GM12878 (cell line): ENCODE data around the gene TOM1L2. TPM values are rescaled to one million over a fixed set of nuclear protein-coding genes. Genes with fewer than 3 reads are reported as not detected.

Experiments
- ATAC-seq: fragments of 200-7000 bp; cut with Tn5 transposase; 3 replicates; pipeline ENCODE4 v1.9.1; 2020; ENCODE audit warnings: mild to moderate bottlenecking, moderate library complexity
- BruUV-seq: library from RNA; stranded (reverse); fragments of 400-500 nt; replicated peaks from 2 replicates; lab custom pipeline; 2021; lab: Mats Ljungman, UMichigan
- CTCF ChIA-PET: fragments of 300-600 bp; sonication (Branson Sonifier 250); formaldehyde crosslinking; extraction: SDS; loops from one replicate; lab custom pipeline; 2021; ENCODE audit warnings: inconsistent platforms; lab: Yijun Ruan, JAX
- POLR2A ChIA-PET: fragments of 350-600 bp; formaldehyde crosslinking; extraction: SDS; loops from one replicate; lab custom pipeline; 2021; ENCODE audit warnings: inconsistent platforms; lab: Charles Lee
- RAD21 ChIA-PET: fragments of 300-600 bp; sonication (Branson Sonifier 250); formaldehyde crosslinking; loops from one replicate; lab custom pipeline; 2023; ENCODE audit warnings: antibody characterized with exemption; ENCODE audit not compliant: unreplicated experiment; lab: Charles Lee
- SMC1A ChIA-PET: fragments of 300-600 bp; sonication (Branson Sonifier 250); formaldehyde crosslinking; loops from one replicate; lab custom pipeline; 2023; ENCODE audit not compliant: unreplicated experiment, uncharacterized antibody; lab: Charles Lee
- DNase-seq: peaks from one replicate; pipeline ENCODE4 v3.0.0-alpha.2; 2011; ENCODE audit warnings: low read depth, low spot score
- FAIRE-seq: peaks from 3 replicates; lab custom pipeline; 2011; peaks lifted over from hg19 to GRCh38; lab: Jason Lieb, UNC
- H2AFZ ChIP-seq: 2 replicates; pipeline ENCODE4 v1.6.0; 2011; ENCODE audit warnings: low read depth, low read length, control low read depth; ENCODE audit not compliant: control insufficient read depth
- H3K27ac ChIP-seq: 2 replicates; pipeline ENCODE4 v1.5.1; 2011; ENCODE audit warnings: control low read depth; ENCODE audit not compliant: control insufficient read depth, insufficient read depth
- H3K27me3 ChIP-seq, 2 experiments: replicated peaks in 1 of 2; 2 replicates each; pipeline versions ENCODE4 v1.6.0 to v1.6.1; 2011; ENCODE audit warnings: low read length in 1 of 2; ENCODE audit not compliant: control insufficient read depth in 2 of 2, insufficient read depth in 2 of 2
- H3K36me3 ChIP-seq, 2 experiments: 2 replicates each; pipeline ENCODE4 v1.5.1; 2011; ENCODE audit warnings: low read length in 1 of 2; ENCODE audit not compliant: control insufficient read depth in 2 of 2, insufficient read depth in 2 of 2
- H3K4me1 ChIP-seq: 2 replicates; pipeline ENCODE4 v1.6.1; 2011; ENCODE audit warnings: mild to moderate bottlenecking, low read length, moderate library complexity, mixed read lengths; ENCODE audit not compliant: control insufficient read depth, insufficient read depth
- H3K4me2 ChIP-seq: 2 replicates; pipeline ENCODE4 v1.6.0; 2011; ENCODE audit warnings: control low read depth; ENCODE audit not compliant: control insufficient read depth, insufficient read depth
- H3K4me3 ChIP-seq: fragments of 200-600 bp; sonication (generic); 2 replicates; pipeline ENCODE4 v1.5.1; 2016
- H3K79me2 ChIP-seq: 2 replicates; pipeline ENCODE4 v1.6.0; 2011; ENCODE audit warnings: low read length; ENCODE audit not compliant: control insufficient read depth, insufficient read depth
- H3K9ac ChIP-seq: 2 replicates; pipeline ENCODE4 v1.8.0; 2011; ENCODE audit warnings: low read length, control low read depth, mixed read lengths; ENCODE audit not compliant: control insufficient read depth, insufficient read depth
- H3K9me3 ChIP-seq: replicated peaks from 3 replicates; pipeline ENCODE4 v1.5.1; 2011; ENCODE audit warnings: mild to moderate bottlenecking, low read length; ENCODE audit not compliant: control insufficient read depth, insufficient read depth
- H4K20me1 ChIP-seq: 2 replicates; pipeline ENCODE4 v1.6.0; 2011; ENCODE audit not compliant: control insufficient read depth, insufficient read depth
- ASH2L ChIP-seq: fragments of 300-600, 200-600 bp; sonication (generic); IDR thresholded peaks from 2 replicates; pipeline ENCODE4 v1.6.1; 2017; ENCODE audit warnings: low read depth, mild to moderate bottlenecking, borderline replicate concordance
- BCL11A ChIP-seq: IDR thresholded peaks from 2 replicates; pipeline ENCODE4 v1.6.1; 2011; ENCODE audit warnings: low read depth, low read length
- CBFB ChIP-seq: IDR thresholded peaks from 2 replicates; pipeline ENCODE4 v1.6.1; 2016; ENCODE audit warnings: antibody characterized with exemption, low read depth
- CBX3 ChIP-seq: fragments of 200-600 bp; sonication (generic); IDR thresholded peaks from 2 replicates; pipeline ENCODE4 v1.6.1; 2016; ENCODE audit warnings: low read depth, borderline replicate concordance
- FOXM1 ChIP-seq: IDR thresholded peaks from 2 replicates; pipeline ENCODE4 v1.6.1; 2012; ENCODE audit warnings: low read depth, mild to moderate bottlenecking, inconsistent platforms, low read length, moderate library complexity
- IRF4 ChIP-seq: IDR thresholded peaks from 2 replicates; pipeline ENCODE4 v1.6.1; 2011; ENCODE audit warnings: low read depth, low read length
- MYB ChIP-seq: fragments of 150-350 bp; IDR thresholded peaks from 2 replicates; pipeline ENCODE4 v1.6.1; 2014; ENCODE audit warnings: mild to moderate bottlenecking, low read depth, low read length, borderline replicate concordance
- MYC ChIP-seq: IDR thresholded peaks from 2 replicates; pipeline ENCODE4 v1.6.1; 2011; ENCODE audit warnings: mild to moderate bottlenecking, low read length, moderate library complexity, inconsistent platforms; ENCODE audit not compliant: insufficient read depth, insufficient replicate concordance, insufficient read length, severe bottlenecking
- RUNX3 ChIP-seq: IDR thresholded peaks from 2 replicates; pipeline ENCODE4 v1.6.1; 2012; ENCODE audit warnings: low read length, inconsistent platforms
- SREBF1 ChIP-seq: IDR thresholded peaks from 2 replicates; pipeline ENCODE4 v1.6.1; 2012; ENCODE audit warnings: mild to moderate bottlenecking, low read length
- SRF ChIP-seq, 2 experiments: IDR thresholded peaks; 2 replicates each; pipeline ENCODE4 v1.6.1; 2011; ENCODE audit warnings: low read depth in 2 of 2, low read length in 2 of 2, mild to moderate bottlenecking in 1 of 2, moderate library complexity in 1 of 2
- SUPT20H ChIP-seq: IDR thresholded peaks from 2 replicates; pipeline ENCODE4 v1.6.1; 2011; ENCODE audit warnings: low read depth, mild to moderate bottlenecking, low read length, moderate library complexity, borderline replicate concordance; ENCODE audit not compliant: control insufficient read depth
- TARDBP ChIP-seq: IDR thresholded peaks from 2 replicates; pipeline ENCODE4 v1.6.1; 2016; ENCODE audit warnings: borderline replicate concordance
- YY1 ChIP-seq: IDR thresholded peaks from 2 replicates; pipeline ENCODE4 v1.6.1; 2011; ENCODE audit warnings: low read depth, mild to moderate bottlenecking, low read length
- ZNF24 ChIP-seq: fragments of 450-650 bp; IDR thresholded peaks from 2 replicates; pipeline ENCODE4 v1.6.1; 2017; ENCODE audit warnings: antibody characterized with exemption, mild to moderate bottlenecking
- WGBS: methylation state at CpG from one replicate; pipeline ENCODE4 v1.1.6; 2016; ENCODE audit warnings: low lambda C conversion rate; ENCODE audit not compliant: insufficient replicate concordance, insufficient coverage; ENCODE audit errors: missing lambda C conversion rate; 5-methylcytosine and 5-hydroxymethylcytosine counted together
- in situ Hi-C: fragments of 300-500 bp; cut with MboI; formaldehyde crosslinking; loops from 9 replicates; pipeline ENCODE4 v1.14.3; 2018; ENCODE audit warnings: mixed read lengths
- intact Hi-C: fragments of 100-400 bp; cut with micrococcal nuclease; formaldehyde crosslinking; loops from one replicate; pipeline ENCODE4 v1.14.2; 2022; ENCODE audit not compliant: unreplicated experiment
- polyA plus RNA-seq, 11 experiments: library from polyadenylated mRNA; depleted of rRNA in 4 of 11; unstranded in 6 of 11; stranded (reverse) in 5 of 11; fragments of >200 nt; fragmentation: Nextera tagmentation in 4 of 11; fragmentation: Illumina TruSeq in 1 of 11; extraction: Ambion mirVana in 4 of 11; extraction: Trizol in 1 of 11; gene quantifications; 1 replicate in 1 of 11; 2 replicates in 10 of 11; pipeline versions ENCODE4 v1.2.1 to v1.2.3, GENCODE V29; 2011 to 2016; ENCODE audit warnings: inconsistent platforms in 2 of 11, missing spikeins in 2 of 11, low read depth in 1 of 11
- total RNA-seq, 4 experiments: library from RNA; depleted of rRNA in 3 of 4; stranded (reverse); fragments of >200 nt in 3 of 4; fragmentation: Illumina TruSeq in 1 of 4; extraction: Trizol in 1 of 4; gene quantifications; 2 replicates each; pipeline versions ENCODE4 v1.2.1 to v1.2.3, GENCODE V29; 2013 to 2021
- TF ChIP-seq, protein P1 (sequence below): IDR thresholded peaks from 2 replicates; pipeline ENCODE4 v1.6.1; 2011; ENCODE audit warnings: borderline replicate concordance, low read depth, mild to moderate bottlenecking, moderate library complexity, low read length; ENCODE audit not compliant: insufficient read depth, poor library complexity, severe bottlenecking
- TF ChIP-seq, protein P2 (sequence below): fragments of 450-650 bp; IDR thresholded peaks from 2 replicates; pipeline ENCODE4 v1.6.1; 2017; ENCODE audit warnings: low read depth, mild to moderate bottlenecking, moderate library complexity
- TF ChIP-seq, protein P3 (sequence below): IDR thresholded peaks from 2 replicates; pipeline ENCODE4 v1.6.1; 2012; ENCODE audit warnings: low read depth, low read length, improper control_type of control experiment
- TF ChIP-seq, protein P4 (sequence below): IDR thresholded peaks from 2 replicates; pipeline ENCODE4 v1.6.1; 2011; ENCODE audit warnings: borderline replicate concordance, low read depth, mild to moderate bottlenecking, moderate library complexity, mixed read lengths, low read length; ENCODE audit not compliant: insufficient read depth; ENCODE audit errors: extremely low read length

The TOM1L2 gene
- total and polyA plus RNA-seq, 10 of the 15 experiments (the other 5 are each of a cell fraction or from before 2014, with no cell fraction given), result 0.19 to 19.2 (median 8.1) TPM

DNA sequence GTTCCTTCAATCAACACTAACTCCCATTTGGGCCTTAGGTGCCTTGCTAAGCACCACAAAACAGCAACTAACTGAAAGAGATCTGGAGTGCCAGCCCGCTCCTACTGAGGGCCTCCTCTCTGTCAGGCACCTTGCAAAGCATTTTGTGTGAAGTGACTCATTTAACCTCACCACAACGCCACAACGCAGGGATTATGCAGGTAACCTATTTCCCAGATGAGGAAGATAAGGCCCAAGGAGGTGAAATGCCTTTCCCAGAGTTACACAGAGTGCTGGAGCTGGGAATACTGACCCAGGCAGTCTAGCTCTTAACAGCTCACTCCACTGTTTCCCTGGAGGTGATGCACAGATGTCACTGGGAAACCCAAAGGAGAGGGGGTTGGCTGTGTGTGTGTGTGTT, 33.3 kb upstream of the TOM1L2 start:
- H3K36me3 ChIP-seq, result peaks cover 0 to 3% of the 10 kb centered on the region in 2 experiments; a peak in 1 of 4 replicates
- H3K4me2 ChIP-seq, result no peak overlapping the region
- no peaks in the 10 kb centered on the region for H3K27me3 ChIP-seq
- POLR2A ChIA-PET, result no interaction called here
- H4K20me1 ChIP-seq, result no peaks in the 10 kb centered on the region
- no peaks in the 10 kb centered on the region for H3K9me3 ChIP-seq
- H3K79me2 ChIP-seq, result no peaks in the 10 kb centered on the region
- FAIRE-seq (no peak), DNase-seq (no peak)
- intact Hi-C loops (loop anchor here (10.0 kb wide), 1 partner anchor 671 kb away; no protein-coding TSS in a partner anchor), in situ Hi-C loops (no loop called here)
- RAD21 ChIA-PET, result no interaction called here
- H2AFZ ChIP-seq, result no peak overlapping the region
- CTCF ChIA-PET, result interaction anchor here (2.3 kb wide), 1 partner anchor 21 kb away, joined by 6 read pairs; no protein-coding TSS in a partner anchor
- 74% methylated on average over 3 of the region's 3 CpGs for WGBS
- SMC1A ChIA-PET, result no interaction called here
- H3K27ac ChIP-seq, result no peak overlapping the region
- TF ChIP-seq TARDBP, result no peak
- no peak for TF ChIP-seq YY1
- TF ChIP-seq FOXM1, result no peak
- no peak for TF ChIP-seq MYC
- no peak for TF ChIP-seq SREBF1
- TF ChIP-seq, protein P1, sequence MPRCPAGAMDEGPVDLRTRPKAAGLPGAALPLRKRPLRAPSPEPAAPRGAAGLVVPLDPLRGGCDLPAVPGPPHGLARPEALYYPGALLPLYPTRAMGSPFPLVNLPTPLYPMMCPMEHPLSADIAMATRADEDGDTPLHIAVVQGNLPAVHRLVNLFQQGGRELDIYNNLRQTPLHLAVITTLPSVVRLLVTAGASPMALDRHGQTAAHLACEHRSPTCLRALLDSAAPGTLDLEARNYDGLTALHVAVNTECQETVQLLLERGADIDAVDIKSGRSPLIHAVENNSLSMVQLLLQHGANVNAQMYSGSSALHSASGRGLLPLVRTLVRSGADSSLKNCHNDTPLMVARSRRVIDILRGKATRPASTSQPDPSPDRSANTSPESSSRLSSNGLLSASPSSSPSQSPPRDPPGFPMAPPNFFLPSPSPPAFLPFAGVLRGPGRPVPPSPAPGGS, result no peak
- TF ChIP-seq, protein P2, sequence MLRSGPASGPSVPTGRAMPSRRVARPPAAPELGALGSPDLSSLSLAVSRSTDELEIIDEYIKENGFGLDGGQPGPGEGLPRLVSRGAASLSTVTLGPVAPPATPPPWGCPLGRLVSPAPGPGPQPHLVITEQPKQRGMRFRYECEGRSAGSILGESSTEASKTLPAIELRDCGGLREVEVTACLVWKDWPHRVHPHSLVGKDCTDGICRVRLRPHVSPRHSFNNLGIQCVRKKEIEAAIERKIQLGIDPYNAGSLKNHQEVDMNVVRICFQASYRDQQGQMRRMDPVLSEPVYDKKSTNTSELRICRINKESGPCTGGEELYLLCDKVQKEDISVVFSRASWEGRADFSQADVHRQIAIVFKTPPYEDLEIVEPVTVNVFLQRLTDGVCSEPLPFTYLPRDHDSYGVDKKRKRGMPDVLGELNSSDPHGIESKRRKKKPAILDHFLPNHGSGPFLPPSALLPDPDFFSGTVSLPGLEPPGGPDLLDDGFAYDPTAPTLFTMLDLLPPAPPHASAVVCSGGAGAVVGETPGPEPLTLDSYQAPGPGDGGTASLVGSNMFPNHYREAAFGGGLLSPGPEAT, result no peak
- no peak for TF ChIP-seq SUPT20H
- no peak for TF ChIP-seq ZNF24
- no peak for TF ChIP-seq MYB
- no peak for TF ChIP-seq SRF (IDR thresholded peaks at IDR 0.05; ENCODE audit: low read depth in 2 of 2, low read length in 2 of 2)
- no peak for TF ChIP-seq ASH2L
- no peak for TF ChIP-seq CBX3
- no peak for TF ChIP-seq BCL11A
- TF ChIP-seq, protein P3, sequence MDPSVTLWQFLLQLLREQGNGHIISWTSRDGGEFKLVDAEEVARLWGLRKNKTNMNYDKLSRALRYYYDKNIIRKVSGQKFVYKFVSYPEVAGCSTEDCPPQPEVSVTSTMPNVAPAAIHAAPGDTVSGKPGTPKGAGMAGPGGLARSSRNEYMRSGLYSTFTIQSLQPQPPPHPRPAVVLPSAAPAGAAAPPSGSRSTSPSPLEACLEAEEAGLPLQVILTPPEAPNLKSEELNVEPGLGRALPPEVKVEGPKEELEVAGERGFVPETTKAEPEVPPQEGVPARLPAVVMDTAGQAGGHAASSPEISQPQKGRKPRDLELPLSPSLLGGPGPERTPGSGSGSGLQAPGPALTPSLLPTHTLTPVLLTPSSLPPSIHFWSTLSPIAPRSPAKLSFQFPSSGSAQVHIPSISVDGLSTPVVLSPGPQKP, result no peak
- no peak for TF ChIP-seq RUNX3
- no peak for TF ChIP-seq IRF4
- no peak for TF ChIP-seq CBFB
- TF ChIP-seq, protein P4, sequence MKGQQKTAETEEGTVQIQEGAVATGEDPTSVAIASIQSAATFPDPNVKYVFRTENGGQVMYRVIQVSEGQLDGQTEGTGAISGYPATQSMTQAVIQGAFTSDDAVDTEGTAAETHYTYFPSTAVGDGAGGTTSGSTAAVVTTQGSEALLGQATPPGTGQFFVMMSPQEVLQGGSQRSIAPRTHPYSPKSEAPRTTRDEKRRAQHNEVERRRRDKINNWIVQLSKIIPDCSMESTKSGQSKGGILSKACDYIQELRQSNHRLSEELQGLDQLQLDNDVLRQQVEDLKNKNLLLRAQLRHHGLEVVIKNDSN, result no peak
- TF ChIP-seq, all 136 proteins: peak for 0
- H3K4me1 ChIP-seq, result no peaks in the 10 kb centered on the region
- no peak overlapping the region for H3K4me3 ChIP-seq
- ATAC-seq, result no peak
- no TSS peak for BruUV-seq
- H3K9ac ChIP-seq, result no peak overlapping the region
